Panc1 (cell line): Measurements from ENCODE around the gene LAIR1. TPM values are rescaled to one million over a fixed set of nuclear protein-coding genes. Genes with fewer than 3 reads are reported as not detected.
A peak's percentile ranks its signal among the peaks of the same experiment; 100 is the strongest.

Experiments used
- ATAC-seq: fragments of 200-7000 bp; cut with Tn5 transposase; 2 replicates; pipeline ENCODE4 v1.9.1; 2020; ENCODE audit warnings: mild to moderate bottlenecking, moderate library complexity
- BruUV-seq: library from RNA; stranded (reverse); fragments of 400-500 nt; replicated peaks from 2 replicates; lab custom pipeline; 2021; lab: Mats Ljungman, UMichigan
- CTCF ChIA-PET: fragments of 300-600 bp; sonication (Branson Sonifier 250); formaldehyde crosslinking; loops from one replicate; lab custom pipeline; 2022; ENCODE audit warnings: antibody characterized with exemption; lab: Charles Lee
- POLR2A ChIA-PET: fragments of 300-600 bp; sonication (Branson Sonifier 250); formaldehyde crosslinking; loops from one replicate; lab custom pipeline; 2022; ENCODE audit warnings: antibody characterized with exemption; lab: Charles Lee
- DNase-seq: peaks from one replicate; pipeline ENCODE4 v3.0.0-alpha.2; 2010; ENCODE audit warnings: low read depth, low spot score
- H3K27ac ChIP-seq: 2 replicates; pipeline ENCODE4 v1.5.1; 2011; ENCODE audit warnings: mild to moderate bottlenecking, low read length, inconsistent platforms
- H3K27me3 ChIP-seq: fragments of 200-500 bp; sonication (Bioruptor generic); 2 replicates; pipeline ENCODE4 v1.6.0; 2014; ENCODE audit warnings: low read length, inconsistent platforms; ENCODE audit not compliant: control insufficient read depth, insufficient read depth
- H3K36me3 ChIP-seq: fragments of 200-500 bp; sonication (Bioruptor generic); 2 replicates; pipeline ENCODE4 v1.5.1; 2014; ENCODE audit warnings: inconsistent platforms, mild to moderate bottlenecking, low read length, moderate library complexity; ENCODE audit not compliant: control insufficient read depth, insufficient read depth
- H3K4me1 ChIP-seq: 2 replicates; pipeline ENCODE4 v1.5.1; 2011; ENCODE audit warnings: inconsistent platforms, mild to moderate bottlenecking, low read length, moderate library complexity; ENCODE audit not compliant: control insufficient read depth, insufficient read depth
- H3K4me3 ChIP-seq, 2 experiments: 2 replicates each; pipeline ENCODE4 v1.5.1; 2011 to 2012; ENCODE audit warnings: low read depth in 2 of 2, low read length in 2 of 2, mild to moderate bottlenecking in 2 of 2, inconsistent platforms in 1 of 2, moderate library complexity in 1 of 2
- H3K9me3 ChIP-seq: fragments of 200-500 bp; sonication (Bioruptor generic); 2 replicates; pipeline ENCODE4 v1.5.1; 2014; ENCODE audit warnings: low read depth, mild to moderate bottlenecking, inconsistent platforms, low read length, moderate library complexity; ENCODE audit not compliant: control insufficient read depth, insufficient read depth
- POLR2AphosphoS5 ChIP-seq: IDR thresholded peaks from 2 replicates; pipeline ENCODE4 v1.6.1; 2012; ENCODE audit warnings: mild to moderate bottlenecking, low read depth, low read length, moderate library complexity
- SIN3A ChIP-seq: IDR thresholded peaks from 2 replicates; pipeline ENCODE4 v1.6.1; 2012; ENCODE audit warnings: low read depth, mild to moderate bottlenecking, low read length, moderate library complexity, borderline replicate concordance; ENCODE audit not compliant: insufficient read depth
- TCF7L2 ChIP-seq: IDR thresholded peaks from 2 replicates; pipeline ENCODE4 v1.6.1; 2011; ENCODE audit warnings: mild to moderate bottlenecking, low read depth, low read length, inconsistent platforms
- in situ Hi-C: cut with HindIII; loops from 2 replicates; pipeline ENCODE4 v1.10.0; 2016; ENCODE audit warnings: low sequenced_read_pairs, low pct_unique_long_range_greater_than_20kb
- intact Hi-C: fragments of 100-400 bp; cut with micrococcal nuclease; formaldehyde crosslinking; loops from one replicate; pipeline ENCODE4 v1.10.0; 2022; ENCODE audit not compliant: unreplicated experiment
- total RNA-seq: library from RNA; stranded (reverse); gene quantifications from one replicate; pipeline ENCODE4 v1.2.1, GENCODE V29; 2021; ENCODE audit not compliant: unreplicated experiment
- TF ChIP-seq, protein P1 (sequence below): fragments of 450-650 bp; IDR thresholded peaks from 2 replicates; pipeline ENCODE4 v1.5.1; 2017; ENCODE audit warnings: mild to moderate bottlenecking
- TF ChIP-seq, protein P2 (sequence below), 2 experiments: IDR thresholded peaks; 2 replicates each; pipeline ENCODE4 v1.6.1; 2011 to 2012; ENCODE audit warnings: low read depth in 2 of 2, control low read depth in 1 of 2, low read length in 1 of 2, mild to moderate bottlenecking in 1 of 2, moderate library complexity in 1 of 2; ENCODE audit not compliant: insufficient read depth in 1 of 2

Gene LAIR1
- total RNA-seq, 1 experiment from 2014 or later = 0.05 TPM

DNA sequence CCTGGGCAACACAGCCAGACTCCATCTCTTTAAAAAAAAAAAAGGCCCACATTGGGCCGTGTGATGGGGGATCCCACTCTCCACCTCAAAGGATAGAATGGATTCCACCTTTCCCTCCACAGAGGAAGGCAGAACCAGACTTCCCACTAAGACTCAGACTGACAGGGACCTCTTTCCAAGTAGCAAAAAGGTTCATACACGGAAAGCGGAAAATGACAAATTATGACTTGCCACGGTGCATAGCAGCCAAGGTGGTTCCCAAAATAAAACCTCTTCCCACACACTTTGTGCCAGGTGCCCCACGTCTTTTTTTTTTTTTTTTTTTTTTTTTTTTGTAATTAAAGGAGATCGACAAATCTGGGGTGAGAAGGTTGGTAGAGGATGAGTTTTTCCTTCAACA, 36.2 kb upstream of the LAIR1 start:
- no peaks in the 10 kb centered on the region for H3K27me3 ChIP-seq
- H3K9me3 ChIP-seq = no peaks in the 10 kb centered on the region
- CTCF ChIA-PET = no interaction called here

DNA sequence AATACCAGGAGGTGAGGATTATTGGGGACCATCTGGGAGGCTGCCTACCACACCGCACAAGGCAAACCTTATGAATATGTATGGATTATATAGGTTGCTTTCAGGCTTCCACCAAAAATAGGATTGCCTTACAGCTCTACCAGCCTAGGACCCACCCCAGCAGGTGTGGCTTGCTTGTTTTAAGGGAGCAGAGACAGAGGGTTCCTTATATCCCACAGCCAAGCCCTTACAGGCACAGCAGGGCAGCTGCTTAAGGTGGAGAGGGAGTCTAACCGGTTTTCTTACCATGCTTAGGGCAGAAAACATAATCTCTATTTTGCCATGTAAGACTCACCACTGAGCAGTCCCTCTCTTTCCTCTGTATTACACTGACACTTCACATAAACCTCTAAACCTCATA, 34.5 kb upstream of the LAIR1 start:
- H3K27me3 ChIP-seq = no peaks in the 10 kb centered on the region
- BruUV-seq = no TSS peak
- no peaks in the 10 kb centered on the region for H3K36me3 ChIP-seq
- no peak overlapping the region for H3K4me3 ChIP-seq
- intact Hi-C loops (no loop called here), in situ Hi-C loops (no loop called here)
- no peaks in the 10 kb centered on the region for H3K9me3 ChIP-seq
- POLR2A ChIA-PET = no interaction called here
- H3K4me1 ChIP-seq = no peaks in the 10 kb centered on the region
- ATAC-seq = peak; percentile 49; the same call in 1 of the 2 replicates
- TF ChIP-seq SIN3A = no peak
- TF ChIP-seq POLR2AphosphoS5 = no peak
- TF ChIP-seq, protein P1, sequence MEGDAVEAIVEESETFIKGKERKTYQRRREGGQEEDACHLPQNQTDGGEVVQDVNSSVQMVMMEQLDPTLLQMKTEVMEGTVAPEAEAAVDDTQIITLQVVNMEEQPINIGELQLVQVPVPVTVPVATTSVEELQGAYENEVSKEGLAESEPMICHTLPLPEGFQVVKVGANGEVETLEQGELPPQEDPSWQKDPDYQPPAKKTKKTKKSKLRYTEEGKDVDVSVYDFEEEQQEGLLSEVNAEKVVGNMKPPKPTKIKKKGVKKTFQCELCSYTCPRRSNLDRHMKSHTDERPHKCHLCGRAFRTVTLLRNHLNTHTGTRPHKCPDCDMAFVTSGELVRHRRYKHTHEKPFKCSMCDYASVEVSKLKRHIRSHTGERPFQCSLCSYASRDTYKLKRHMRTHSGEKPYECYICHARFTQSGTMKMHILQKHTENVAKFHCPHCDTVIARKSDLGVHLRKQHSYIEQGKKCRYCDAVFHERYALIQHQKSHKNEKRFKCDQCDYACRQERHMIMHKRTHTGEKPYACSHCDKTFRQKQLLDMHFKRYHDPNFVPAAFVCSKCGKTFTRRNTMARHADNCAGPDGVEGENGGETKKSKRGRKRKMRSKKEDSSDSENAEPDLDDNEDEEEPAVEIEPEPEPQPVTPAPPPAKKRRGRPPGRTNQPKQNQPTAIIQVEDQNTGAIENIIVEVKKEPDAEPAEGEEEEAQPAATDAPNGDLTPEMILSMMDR = no peak
- TF ChIP-seq, protein P2, sequence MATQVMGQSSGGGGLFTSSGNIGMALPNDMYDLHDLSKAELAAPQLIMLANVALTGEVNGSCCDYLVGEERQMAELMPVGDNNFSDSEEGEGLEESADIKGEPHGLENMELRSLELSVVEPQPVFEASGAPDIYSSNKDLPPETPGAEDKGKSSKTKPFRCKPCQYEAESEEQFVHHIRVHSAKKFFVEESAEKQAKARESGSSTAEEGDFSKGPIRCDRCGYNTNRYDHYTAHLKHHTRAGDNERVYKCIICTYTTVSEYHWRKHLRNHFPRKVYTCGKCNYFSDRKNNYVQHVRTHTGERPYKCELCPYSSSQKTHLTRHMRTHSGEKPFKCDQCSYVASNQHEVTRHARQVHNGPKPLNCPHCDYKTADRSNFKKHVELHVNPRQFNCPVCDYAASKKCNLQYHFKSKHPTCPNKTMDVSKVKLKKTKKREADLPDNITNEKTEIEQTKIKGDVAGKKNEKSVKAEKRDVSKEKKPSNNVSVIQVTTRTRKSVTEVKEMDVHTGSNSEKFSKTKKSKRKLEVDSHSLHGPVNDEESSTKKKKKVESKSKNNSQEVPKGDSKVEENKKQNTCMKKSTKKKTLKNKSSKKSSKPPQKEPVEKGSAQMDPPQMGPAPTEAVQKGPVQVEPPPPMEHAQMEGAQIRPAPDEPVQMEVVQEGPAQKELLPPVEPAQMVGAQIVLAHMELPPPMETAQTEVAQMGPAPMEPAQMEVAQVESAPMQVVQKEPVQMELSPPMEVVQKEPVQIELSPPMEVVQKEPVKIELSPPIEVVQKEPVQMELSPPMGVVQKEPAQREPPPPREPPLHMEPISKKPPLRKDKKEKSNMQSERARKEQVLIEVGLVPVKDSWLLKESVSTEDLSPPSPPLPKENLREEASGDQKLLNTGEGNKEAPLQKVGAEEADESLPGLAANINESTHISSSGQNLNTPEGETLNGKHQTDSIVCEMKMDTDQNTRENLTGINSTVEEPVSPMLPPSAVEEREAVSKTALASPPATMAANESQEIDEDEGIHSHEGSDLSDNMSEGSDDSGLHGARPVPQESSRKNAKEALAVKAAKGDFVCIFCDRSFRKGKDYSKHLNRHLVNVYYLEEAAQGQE (IDR thresholded peaks at IDR 0.05; ENCODE audit: insufficient read depth in 1 of 2, low read depth in 2 of 2, low read length in 1 of 2) = no peak
- TF ChIP-seq TCF7L2 = no peak
- CTCF ChIA-PET = no interaction called here
- H3K27ac ChIP-seq = no peak overlapping the region
- no peak for DNase-seq

More for the DNA sequence above, 36.2 kb upstream of the LAIR1 start:
- no peaks in the 10 kb centered on the region for H3K36me3 ChIP-seq
- no peak overlapping the region for H3K4me3 ChIP-seq
- ATAC-seq (no peak), DNase-seq (no peak)
- no TSS peak for BruUV-seq
- TF ChIP-seq SIN3A = no peak
- TF ChIP-seq TCF7L2 = no peak
- TF ChIP-seq POLR2AphosphoS5 = no peak
- TF ChIP-seq, protein P2 (IDR thresholded peaks at IDR 0.05; ENCODE audit: insufficient read depth in 1 of 2, low read depth in 2 of 2, low read length in 1 of 2) = no peak
- TF ChIP-seq, protein P1 = no peak
- no peaks in the 10 kb centered on the region for H3K4me1 ChIP-seq
- intact Hi-C loops = no loop called here
- in situ Hi-C loops = no loop called here
- H3K27ac ChIP-seq = no peak overlapping the region
- POLR2A ChIA-PET = no interaction called here
